Spleen (tissue), 7 donors: Measurements from ENCODE around the gene SPON1.

Source experiments
- POLR2A ChIP-seq, 3 donors: fragments of 450-650 bp; IDR thresholded peaks; one replicate each; pipeline ENCODE4 v1.5.1; 2017; ENCODE audit warnings: antibody characterized with exemption in 3 of 3, mild to moderate bottlenecking in 1 of 3
- POLR2AphosphoS5 ChIP-seq, 3 donors: sonication (generic); formaldehyde crosslinking; IDR thresholded peaks; one replicate each; pipeline ENCODE4 v1.5.1; 2017; ENCODE audit warnings: antibody characterized with exemption in 3 of 3
- TF ChIP-seq, protein P1 (sequence below), 11 experiments: fragments of 200-600 bp in 7 of 11; fragments of 450-650 bp in 4 of 11; sonication (generic) in 4 of 11; IDR thresholded peaks in 8 of 11; conservative IDR thresholded peaks in 3 of 11; 1 replicate in 7 of 11; 2 replicates in 4 of 11; pipeline versions ENCODE4 v1.4.0 to v1.8.0; 2016 to 2021; ENCODE audit warnings: antibody characterized with exemption in 11 of 11, inconsistent platforms in 4 of 11, mild to moderate bottlenecking in 1 of 11
- donor health status: DM: no; HTN: no; CAD: no; lungs with moderate emphysema.
- donor health status: DM: no; HTN: no; CAD: no.
- donor health status: DM: no; HTN: no; CAD: no.

DNA sequence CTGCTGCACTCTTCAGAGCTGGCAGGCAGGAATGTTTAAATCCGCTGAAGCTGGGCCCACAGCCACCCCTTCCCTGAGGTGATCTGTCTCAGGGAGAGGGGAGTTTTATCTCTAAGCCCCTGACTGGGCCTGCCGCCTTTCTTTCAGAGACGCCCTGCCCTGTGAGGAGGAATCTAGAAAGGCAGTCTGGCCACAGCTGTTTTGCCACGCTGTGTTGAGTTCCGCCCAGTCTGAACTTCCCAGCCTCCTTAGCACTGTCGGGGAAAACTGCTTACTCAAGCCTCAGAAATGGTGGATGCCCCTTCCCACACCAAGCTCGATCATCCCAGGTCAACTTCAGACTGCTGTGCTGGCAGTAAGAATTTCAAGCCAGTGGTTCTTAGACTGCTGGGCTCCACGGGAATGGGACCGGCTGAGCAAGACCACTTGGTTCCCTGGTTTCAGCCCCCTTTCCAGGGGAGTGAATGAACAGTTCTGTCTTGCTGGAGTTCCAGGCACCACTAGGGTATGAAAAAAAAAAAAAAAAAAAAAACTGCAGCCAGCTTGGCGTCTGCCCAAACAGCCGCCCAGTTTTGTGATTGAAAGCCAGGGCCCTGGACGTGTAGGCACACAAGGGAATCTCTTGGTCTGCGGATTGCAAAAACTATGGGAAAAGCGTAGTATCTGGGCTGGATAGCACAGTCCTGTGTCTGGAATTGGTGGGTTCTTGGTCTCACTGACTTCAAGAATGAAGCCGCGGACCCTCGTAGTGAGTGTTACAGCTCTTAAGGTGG lies 127.4 kb downstream of the SPON1 start:
- TF ChIP-seq POLR2AphosphoS5 (IDR thresholded peaks at IDR 0.05): no peak
- TF ChIP-seq, protein P1, sequence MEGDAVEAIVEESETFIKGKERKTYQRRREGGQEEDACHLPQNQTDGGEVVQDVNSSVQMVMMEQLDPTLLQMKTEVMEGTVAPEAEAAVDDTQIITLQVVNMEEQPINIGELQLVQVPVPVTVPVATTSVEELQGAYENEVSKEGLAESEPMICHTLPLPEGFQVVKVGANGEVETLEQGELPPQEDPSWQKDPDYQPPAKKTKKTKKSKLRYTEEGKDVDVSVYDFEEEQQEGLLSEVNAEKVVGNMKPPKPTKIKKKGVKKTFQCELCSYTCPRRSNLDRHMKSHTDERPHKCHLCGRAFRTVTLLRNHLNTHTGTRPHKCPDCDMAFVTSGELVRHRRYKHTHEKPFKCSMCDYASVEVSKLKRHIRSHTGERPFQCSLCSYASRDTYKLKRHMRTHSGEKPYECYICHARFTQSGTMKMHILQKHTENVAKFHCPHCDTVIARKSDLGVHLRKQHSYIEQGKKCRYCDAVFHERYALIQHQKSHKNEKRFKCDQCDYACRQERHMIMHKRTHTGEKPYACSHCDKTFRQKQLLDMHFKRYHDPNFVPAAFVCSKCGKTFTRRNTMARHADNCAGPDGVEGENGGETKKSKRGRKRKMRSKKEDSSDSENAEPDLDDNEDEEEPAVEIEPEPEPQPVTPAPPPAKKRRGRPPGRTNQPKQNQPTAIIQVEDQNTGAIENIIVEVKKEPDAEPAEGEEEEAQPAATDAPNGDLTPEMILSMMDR (IDR thresholded peaks at IDR 0.05 in 8 of 11, conservative IDR thresholded peaks at IDR 0.05 in 3 of 11): no peak
- no peak for TF ChIP-seq POLR2A (IDR thresholded peaks at IDR 0.05)
